ENCODE measurements around the gene PLXNA4. TPM values are rescaled to one million over a fixed set of nuclear protein-coding genes. Genes with fewer than 3 reads are reported as not detected.

The PLXNA4 gene
- total RNA-seq, 1 donor from 2014 or later: 5.8 TPM

DNA sequence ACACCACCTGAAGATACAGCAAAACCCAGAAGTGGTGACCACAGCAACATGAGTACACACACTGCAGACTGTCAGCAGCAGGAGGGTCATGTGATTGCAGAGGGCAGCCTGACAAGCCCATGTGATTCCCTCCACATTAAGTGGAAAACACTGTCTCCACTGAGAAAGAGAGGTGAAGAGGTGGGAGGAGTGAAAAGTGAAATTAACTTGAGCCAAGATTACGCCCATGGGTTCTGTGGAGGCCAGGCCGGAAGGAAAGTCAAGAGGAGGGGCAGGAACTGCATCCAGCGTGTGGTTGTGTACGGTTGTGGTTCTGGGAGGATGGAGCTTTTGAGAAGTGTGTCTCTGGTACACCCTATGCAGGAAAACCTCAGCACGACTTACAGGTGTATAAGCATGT, 138.5 kb downstream of the PLXNA4 start:
- DNase-seq (ENCODE audit: low spot score): no peak

DNA sequence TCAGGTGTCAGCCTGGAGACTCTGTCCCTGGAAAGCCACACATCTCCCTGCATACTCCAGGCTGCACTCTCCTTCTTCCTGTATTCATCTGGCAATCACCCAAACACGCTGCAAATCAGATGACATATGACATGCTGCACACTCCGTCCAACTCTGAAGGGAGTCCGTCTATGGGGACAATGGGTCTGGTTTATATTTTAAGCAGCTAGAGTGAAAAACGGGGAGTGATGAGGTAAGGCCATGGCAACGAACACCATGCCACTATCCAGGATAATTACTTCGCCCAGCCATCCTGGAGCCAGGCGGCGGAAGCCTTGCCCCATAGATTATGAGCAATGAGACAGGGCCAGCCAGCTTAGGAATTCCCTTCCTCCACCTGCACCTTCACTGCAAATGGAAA, 140.1 kb downstream of the PLXNA4 start:
- DNase-seq (ENCODE audit: low spot score): peak; percentile 36

DNA sequence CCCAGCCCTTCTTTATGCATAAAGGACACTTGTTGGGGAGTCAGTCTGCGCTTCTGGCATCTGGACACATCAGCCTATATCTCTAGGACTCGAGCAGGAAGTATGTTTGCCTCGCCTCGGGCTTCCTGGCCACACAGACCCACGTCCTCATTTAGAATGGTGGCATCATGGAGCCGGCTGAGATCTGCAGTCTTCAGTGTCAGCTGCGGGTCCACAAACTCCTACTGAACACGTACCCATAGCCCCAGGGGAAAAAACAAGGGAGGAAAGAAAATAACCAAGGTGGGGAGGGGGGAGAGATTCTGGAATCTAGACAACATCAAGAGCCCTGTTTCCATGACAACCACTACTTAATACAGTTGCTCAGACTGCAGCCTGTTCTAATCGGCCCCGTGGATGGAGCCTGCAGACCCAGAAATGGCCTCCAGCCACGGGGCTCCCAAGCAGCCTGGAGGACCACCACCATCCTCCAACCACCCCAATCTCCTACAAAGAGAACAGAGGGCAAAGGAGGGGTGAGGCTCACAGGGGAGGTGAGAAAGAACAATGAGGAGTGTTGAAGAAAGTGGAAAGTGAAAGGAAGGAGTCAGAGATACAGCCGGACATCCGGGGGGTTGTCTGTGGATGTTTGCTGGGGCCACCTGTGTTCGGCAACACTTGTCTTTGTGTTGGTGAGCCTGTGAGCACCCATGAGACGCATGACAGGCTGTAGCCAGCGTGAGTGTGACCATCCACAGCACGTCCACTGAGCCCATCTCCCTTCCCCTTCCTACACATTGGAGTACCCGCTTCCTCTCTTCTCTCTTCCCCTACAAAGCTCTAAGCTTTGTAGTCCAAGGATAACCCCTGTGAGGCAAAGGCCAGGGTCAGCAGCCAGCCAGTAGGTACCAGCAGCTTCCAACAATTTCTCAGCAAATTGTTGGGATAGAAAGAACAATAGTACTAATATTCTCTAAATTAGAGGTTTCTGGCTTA, 141.0 kb downstream of the PLXNA4 start:
- no peak for DNase-seq (ENCODE audit: low spot score)

DNA sequence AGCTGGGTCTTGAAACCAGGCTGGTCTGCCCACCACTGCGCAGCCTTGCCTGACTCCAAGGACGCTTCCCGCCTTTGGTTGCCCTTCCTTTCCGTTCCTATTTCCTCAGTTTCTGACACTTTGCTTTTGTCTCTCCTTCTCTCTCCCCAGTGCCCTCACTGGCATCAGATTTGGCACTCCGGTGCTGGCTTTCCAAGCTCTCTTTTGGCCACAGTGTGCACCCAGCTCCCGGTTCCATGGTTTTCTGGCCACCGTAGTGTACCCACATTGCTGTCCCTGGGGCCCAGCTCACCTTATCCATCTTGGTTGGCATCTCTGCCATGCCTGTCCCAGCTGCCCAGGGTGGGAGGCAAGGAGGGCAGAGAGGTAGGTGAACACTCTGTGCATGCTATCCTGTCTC, 142.2 kb downstream of the PLXNA4 start:
- DNase-seq (ENCODE audit: low spot score): no peak

DNA sequence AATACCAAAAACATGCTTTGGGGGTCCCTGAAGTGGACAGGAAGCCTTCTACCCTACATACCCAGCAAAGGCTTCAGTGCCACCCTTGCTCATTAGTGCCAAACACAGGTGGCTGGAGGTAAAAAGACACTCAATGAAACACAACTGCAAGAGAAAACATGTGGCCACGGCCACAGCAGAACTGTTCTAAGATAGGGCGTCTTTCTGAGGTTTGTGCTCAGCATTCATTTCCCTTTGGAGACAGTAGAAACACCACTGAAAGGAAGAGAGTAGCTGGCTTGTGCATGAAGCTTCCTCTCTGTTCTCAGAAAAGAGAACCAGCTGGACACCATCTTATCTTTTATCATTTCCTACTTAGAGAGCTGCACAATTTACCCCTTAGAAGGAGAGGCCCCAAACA, 143.0 kb downstream of the PLXNA4 start:
- DNase-seq (ENCODE audit: low spot score): no peak

DNA sequence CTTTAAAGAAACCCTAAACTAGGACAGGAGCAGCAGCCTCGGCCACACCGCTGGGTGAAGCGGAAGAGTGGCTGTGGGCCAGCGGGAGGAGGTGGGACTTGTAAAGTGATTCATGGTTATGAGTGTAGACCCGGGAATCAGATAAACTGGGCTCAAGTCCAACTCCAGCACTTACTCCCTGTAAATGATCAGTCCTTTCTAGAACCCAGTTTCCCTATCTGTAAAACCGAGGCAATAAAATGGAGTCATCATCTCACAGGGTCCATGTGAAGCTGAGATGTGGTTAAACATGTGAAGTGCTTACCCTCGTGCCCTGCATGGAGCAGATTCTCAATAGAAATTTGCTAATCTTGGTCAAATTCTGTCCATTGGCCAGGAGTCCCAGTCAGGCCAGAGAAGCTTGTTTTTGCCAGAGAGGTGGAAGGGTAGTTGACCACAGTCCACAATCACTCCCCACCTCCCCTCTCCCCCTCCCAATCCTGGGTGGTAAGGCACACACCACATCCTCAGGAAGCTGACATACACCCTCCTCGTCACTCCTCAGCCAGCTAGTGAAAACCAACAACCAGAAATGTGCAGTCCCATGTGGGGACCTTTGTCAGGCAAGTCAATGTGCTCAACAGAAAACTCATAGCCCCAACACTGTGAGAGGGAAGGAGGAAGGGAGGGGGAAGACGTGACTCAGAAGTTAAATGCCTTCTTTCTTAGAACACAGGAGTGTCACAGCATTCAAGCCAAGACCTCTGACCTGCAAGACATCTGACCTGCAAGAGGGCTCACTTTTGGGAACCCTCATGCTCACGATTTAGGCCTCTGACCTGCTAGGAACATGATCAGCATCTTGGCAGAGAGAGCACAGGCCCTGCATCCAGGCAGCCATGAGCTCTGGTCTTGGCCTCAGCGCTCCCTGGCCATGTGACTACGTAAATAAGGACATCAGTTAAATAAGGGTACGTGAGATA, 145.1 kb downstream of the PLXNA4 start:
- peak; percentile 15 for DNase-seq (ENCODE audit: low spot score)

DNA sequence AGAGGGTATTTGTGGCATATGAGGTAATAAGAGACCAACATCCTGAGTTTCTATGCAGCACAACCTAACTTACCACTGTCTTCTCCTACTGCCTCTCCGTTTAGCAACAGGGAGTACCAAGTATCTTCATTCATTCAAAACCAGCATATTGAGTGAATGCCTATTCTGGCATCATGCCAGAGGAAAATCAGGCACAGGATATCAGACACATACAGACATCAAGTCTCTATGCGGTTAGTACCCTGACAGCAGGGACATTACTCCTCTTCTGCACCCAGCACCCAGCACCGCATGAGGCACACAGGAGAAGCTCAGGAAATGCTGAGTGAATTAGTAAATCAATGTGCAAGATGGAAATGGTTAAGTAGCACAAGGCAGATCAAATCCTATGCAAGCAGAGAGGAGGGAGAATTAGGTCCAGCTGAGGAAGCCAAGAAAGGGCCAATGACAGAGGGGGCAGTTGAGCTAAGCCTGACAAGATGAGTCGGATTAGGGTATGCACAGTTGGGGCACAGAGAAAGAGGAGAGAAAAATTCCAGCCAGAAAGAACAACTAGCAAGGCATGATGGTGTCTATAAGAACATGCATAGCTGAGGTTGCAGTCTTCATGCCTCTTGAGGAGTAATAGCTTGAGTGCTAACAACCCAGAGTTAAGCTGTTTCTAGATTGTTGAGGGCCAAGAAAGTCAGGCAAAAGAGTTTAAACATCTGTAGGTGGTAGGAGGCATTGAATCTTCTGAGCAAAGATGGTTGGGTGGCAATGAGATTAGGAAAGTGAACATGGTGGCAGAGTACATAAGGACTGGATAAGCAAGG, 146.0 kb downstream of the PLXNA4 start:
- DNase-seq (ENCODE audit: low spot score): no peak

DNA sequence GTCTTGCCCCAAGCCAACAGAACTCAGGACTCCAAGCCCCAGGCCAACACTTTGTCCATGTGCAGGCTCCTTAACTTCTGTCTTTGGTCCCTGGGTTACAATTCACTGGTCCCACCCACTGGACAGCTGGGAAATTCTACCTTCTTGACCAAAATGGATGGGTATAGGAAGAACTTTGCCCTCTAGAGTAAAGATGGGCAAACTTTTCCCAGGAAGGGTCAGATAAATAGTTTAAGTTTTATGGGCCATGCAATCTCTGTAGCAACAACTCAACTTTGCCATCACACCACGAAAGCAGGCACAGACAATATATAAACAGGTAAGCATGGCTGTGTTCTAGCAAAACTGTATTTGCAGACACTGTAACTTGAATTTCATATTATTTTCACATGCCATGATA, 147.1 kb downstream of the PLXNA4 start:
- no peak for DNase-seq (ENCODE audit: low spot score)

DNA sequence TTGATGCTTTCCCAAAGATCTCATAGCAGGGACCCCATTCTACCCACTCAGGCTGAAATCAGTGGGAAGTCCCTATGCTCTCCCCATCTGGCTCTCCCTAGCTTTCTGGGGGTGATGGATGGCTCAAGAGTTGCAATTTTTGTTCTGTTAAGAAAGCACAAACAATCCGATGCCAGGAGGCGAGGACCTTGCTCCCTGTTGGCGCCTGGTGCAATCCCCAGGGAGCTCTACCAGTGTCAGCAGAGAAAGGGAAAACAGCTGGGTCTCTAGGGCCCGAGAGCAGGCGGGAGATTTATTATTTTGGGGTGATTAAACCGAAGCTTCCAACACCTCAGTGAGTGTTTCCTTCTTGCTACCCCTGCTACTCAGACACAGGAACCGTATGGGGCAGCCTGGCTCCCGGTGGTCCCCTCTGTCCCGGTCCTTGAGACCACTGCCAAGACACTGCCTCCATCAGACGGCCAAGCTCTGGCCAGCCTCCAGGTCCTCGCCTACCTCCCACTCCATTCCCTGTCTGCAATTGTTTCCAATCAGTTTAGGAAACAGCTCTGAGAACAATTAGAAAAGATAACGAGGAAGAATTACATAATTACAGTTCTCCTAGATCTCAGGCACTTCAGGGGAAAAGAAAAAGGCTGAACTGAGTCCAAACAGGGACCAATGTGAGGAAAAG, 147.9 kb downstream of the PLXNA4 start:
- no peak for DNase-seq (ENCODE audit: low spot score)

DNA sequence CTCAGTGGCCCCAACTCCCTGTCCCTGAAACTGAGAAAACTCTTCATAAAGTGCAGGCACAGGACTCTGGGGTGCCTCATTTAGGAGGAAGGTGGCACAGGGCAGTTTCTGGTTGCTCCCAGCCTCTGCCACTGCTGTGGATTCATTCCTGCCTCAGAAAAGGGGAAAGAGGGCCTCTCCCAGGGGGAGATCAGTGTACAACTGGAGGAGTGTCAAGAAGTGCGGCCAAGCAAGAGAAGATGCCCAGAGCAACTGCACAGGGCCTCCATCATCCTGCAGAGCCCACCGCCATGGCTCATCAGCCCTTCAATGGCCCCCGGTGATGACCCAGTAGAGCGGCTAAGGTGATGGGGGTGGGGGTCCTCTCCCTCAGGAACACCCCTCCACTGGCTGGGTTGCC, 150.3 kb downstream of the PLXNA4 start:
- DNase-seq (ENCODE audit: low spot score): no peak

DNA sequence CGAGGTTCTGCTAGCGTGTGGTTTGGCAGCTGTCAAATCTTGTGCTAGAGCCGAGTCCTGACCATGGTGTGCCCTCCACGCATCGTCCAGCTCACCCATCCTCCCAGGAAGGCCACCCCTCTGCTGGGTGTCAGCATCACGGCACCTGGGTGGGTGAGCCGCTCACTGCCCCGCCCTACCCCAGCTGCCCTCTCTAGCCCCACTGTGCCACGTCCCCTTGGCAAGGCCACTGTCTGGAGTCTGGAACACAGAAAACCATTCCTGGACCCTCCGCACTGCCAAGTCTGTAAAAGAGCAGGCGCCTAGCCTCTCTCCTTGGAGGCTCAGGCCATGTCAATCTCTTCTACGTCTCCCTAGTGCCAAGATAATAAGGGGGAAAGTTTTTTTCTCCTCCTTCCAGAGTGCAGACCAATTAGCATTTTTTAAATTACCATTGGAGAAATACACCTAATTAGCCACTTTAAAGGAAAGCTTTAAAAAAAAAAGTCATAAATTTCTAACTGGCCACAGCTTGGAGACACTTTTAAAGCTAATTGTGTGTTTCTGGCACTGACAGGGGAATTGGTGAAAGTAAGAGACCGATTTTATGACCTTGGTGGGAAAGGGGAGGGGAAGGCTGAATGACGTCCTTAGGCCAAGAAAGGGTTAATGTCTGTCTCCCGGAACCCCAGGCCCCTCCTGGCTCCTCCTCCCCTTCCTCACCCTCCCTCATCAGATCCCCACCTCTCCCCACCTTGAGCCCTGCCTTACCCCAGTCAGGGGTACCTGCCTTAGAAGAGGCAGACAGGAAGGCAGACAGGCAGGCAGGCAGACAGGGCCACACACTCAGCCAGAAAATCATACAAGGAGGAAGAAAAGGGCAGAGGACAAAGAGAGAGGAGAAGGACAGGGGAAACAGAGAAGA, 151.2 kb downstream of the PLXNA4 start:
- DNase-seq (ENCODE audit: low spot score): no peak

DNA sequence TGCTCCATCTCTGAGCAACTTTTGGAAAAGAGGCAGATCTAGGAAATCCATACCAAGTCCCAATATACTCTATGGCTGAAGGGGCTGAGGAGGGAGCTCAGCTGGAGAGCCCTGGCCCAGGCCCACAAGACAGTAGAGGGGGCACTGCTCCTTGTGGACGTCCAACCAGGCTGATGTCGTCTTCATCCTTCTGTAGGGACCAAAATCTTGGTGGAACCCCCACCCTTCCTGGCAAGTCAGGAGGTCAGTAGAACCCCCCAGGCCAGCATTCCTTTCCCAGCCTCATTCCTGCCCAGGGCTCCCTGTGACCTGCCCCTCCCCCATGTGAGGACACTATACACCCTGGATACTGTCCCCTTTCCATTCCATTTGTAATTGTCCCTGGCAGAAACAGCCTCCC, 152.0 kb downstream of the PLXNA4 start:
- no peak for DNase-seq (ENCODE audit: low spot score)

DNA sequence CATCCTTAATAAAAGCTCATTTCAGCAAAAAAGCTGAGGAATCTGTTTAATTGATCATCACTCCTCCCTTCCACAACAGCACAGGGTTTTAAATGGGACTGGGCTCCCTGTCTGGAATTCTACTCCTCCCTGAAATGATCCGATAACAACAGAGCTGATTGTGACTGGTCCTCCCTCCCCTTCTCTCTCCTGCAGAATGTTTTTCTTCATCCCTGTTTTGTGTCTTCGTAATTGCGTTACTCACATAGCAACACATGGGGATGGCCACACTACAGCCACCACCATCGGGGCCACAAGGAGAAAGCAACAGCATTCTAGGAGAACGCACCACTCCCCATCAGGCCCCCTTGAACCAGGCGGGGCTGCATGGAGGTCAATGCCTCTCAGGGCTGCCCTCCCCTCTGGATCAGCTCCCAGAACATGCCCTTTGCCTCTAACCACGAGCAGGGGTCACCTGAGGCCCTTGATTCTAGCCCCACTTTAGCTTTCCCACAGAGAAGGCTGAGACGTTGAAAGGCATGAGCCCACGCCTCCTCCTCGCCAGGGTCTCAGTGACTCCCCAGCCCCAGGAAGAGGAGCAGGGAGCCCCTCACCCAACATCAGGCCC, 152.6 kb downstream of the PLXNA4 start:
- DNase-seq (ENCODE audit: low spot score): no peak

DNA sequence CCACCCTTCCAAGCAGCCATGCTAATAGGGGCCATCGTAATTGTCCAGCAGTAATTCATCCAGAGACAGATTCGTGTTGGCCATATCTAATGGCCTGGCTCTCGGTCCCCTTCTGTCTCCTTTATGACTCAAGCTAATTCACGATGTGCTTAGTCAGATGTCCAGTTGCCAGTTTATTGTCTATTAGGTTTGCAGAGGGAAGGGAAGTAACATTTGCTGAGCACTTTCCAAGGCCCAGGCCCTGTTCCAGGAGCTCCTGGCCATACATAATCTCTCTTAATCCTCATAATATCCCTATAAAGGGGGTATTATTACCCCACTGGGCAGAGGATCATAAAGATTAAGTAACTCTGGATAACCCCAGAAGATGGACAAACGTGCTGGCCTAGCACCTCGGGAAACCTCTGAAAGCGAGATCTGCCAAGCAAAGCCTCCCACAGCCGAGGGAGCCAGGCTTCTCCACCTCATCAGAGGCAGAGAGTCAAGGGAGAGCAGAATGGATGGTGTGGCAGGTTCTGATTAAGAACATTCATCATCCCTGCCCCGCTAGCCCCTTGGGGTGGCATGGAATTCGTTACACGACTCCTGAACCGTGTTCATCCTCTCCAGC, 153.7 kb downstream of the PLXNA4 start:
- no peak for DNase-seq (ENCODE audit: low spot score)

DNA sequence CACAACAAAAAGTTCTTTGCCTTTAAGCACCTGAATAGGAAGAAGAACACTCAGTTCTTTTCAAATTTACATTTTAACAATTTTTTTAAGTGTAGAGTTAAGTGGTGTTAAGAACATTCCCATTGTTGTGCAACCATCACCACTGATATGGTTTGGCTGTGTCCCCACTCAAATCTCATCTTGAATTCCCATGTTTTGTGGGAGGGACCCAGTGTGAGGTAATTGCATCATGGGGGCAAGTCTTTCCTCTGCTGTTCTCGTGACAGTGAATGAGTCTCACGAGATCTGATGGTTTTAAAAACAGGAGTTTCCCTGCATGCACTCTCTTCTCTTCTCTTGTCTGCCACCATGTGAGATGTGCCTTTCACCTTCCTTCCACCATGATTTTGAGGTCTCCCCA, 155.7 kb downstream of the PLXNA4 start:
- no peak for DNase-seq (ENCODE audit: low spot score)

DNA sequence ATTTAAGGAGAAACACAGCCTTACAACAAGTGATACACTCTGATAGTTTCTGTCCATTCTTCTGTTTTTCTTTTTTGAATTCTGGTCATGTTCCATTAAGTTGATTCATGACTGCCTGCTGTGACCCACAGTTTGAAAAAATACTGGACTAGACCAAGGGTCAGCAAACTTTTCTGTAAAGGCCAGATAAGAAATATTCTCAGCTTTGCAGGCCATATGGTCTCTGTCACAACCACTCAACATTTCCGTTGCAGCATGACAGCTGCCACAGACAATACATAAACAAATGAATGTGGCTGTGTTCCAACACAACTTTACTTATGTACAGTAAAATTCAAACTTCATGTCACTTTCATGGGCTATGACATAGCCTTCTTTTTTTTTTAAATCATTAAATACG, 156.7 kb downstream of the PLXNA4 start:
- no peak for DNase-seq (ENCODE audit: low spot score)

DNA sequence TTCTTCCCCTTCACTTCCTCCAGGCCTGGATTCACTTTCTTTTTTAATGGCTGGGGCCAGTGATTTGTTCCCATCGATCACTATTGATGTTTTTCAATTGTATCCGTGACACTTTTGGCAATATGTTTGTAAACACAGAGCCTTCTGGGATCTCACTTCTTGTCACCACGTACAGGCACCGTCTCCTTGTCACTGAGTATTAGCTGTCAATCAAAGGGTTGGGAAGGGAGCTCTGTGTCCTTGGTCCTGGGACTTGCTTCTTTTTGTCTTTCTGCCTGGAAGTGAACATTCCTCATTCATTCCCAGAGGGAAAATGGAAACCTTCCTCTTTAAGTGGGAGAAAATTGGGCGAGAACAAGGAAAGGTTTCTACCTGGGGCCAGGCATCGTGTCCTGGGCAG, 157.4 kb downstream of the PLXNA4 start:
- DNase-seq (ENCODE audit: low spot score): no peak

DNA sequence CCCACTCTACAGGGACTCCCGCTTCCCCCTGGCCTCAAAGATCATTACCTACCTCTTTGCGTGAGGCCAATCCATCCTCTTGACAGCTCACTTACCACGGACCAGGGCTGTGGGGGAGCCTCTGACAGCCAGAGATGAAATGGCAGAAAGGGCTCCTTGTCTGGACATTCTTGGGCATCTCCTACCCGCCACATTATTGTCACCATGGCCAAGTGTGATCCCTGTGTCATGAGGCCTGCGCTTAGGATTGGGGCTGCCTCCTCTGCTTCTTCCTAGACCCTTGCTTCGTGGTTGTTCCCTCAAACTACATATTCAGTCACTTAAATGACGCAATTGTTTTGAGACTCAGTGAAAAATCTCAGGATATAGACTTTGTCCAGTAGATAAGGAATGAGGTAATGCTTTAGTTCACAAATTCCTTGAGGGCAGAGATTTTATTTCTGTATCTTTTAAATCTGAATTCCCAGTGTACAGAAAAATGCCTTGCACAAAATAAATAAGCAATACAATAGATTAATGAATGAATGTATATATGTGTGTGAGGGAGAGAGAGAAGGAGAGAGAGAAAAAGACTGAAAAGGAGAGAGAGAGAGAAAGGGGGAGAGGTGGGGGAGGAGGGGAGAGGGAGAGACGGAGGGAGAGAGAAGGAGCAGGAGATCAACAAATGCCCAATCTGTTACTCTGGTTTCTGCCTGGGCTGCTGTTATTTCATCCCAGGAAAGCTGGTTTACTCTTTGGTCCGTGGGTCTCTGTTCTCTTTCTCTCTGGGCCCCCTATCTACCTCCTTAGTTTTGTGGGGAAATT, 159.0 kb downstream of the PLXNA4 start:
- no peak for DNase-seq (ENCODE audit: low spot score)
